Memory B cell (primary cell): ENCODE data around the gene BRAF.
"Not testable (repeated sequence)": the region's sequence is repeated elsewhere in the genome, so short reads cannot be mapped to it uniquely, and the experiment has no call there.

Experiments used
- ATAC-seq: fragments of 150-1000 bp; cut with Tn5 transposase; 2 replicates; pipeline ENCODE4 v1.10.0; 2021; ENCODE audit warnings: low read depth, mild to moderate bottlenecking, moderate library complexity
- DNase-seq, 2 donors: peaks; one replicate each; pipeline ENCODE4 v3.0.0; 2022; ENCODE audit warnings: low spot score in 2 of 2
- H3K27ac Mint-ChIP-seq: one replicate; pipeline ENCODE4 v1.8.0; 2022; ENCODE audit warnings: mild to moderate bottlenecking, moderate library complexity, mixed read lengths
- H3K27me3 Mint-ChIP-seq: one replicate; pipeline ENCODE4 v1.8.0; 2022; ENCODE audit warnings: mixed read lengths
- H3K36me3 Mint-ChIP-seq: one replicate; pipeline ENCODE4 v1.8.0; 2022; ENCODE audit warnings: mild to moderate bottlenecking, mixed read lengths
- H3K4me1 Mint-ChIP-seq: one replicate; pipeline ENCODE4 v1.8.0; 2022; ENCODE audit warnings: mixed read lengths
- H3K4me3 Mint-ChIP-seq: one replicate; pipeline ENCODE4 v1.8.0; 2022; ENCODE audit warnings: mild to moderate bottlenecking, moderate library complexity, mixed read lengths
- H3K9me3 Mint-ChIP-seq: one replicate; pipeline ENCODE4 v1.8.0; 2022; ENCODE audit warnings: mixed read lengths

The BRAF gene

DNA sequence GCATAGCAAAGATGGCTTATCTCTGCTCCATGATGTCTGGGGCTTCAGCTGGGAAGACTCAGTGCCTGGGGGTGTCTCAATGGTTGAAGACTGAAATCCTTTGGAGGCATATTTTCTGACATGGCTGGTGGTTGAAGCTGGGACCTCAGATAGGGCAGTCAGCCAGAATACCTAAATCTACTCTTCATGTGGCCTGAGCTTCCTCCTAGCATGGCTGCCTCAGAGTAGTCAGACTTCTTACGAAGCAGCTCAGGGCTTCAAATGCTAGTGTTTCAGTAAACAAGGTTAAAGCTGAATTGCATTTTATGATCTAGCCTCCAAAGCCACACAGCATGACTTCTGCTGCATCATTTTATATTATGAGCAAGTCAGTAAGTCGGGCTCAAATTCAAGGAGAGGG is 2.6 kb upstream of the BRAF start:
- no peak overlapping the region for H3K27ac Mint-ChIP-seq
- DNase-seq = no peak

DNA sequence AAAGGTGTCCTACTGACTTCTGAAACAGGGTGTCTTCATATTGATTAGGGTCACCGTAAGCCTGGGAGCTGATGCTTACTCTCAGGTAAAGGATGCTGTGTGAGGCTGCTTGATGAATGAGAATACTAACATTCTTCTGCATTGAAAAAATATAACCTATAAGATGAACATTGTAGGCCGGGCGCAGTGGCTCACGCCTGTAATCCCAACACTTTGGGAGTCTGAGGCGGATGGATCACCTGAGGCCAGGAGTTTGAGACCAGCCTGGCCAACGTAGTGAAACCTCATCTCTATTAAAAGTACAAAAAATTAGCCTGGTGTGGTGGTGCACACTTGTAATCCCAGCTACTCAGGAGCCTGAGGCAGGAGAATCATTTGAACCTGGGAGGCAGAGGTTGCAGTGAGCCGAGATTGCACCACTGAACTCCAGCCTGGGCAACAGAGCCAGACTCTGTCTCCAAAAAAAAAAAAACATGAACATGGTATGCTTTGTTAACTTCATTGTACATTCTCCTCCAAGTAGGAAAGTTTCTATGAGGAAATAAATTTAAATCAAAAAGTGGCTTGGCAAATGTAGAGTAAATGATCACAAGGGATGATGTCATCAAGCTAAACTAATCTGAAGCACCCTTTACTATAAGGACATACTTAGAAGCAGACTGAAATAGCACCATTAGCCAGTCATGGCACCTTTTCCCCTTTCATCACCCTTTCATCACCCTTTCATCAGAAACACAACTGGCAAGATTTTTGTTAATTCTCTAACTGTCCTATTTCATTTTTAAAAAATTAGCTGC is 1.5 kb upstream of the BRAF start:
- Mint-ChIP-seq H3K4me1 (peaks cover 2% of the 10 kb centered on the region), H3K27ac (no peak overlapping the region), H3K36me3 (peaks cover 2% of the 10 kb centered on the region), H3K4me3 (no peak overlapping the region), H3K9me3 (no peaks in the 10 kb centered on the region), H3K27me3 (no peaks in the 10 kb centered on the region)
- no peak for ATAC-seq
- DNase-seq = no peak

More for the DNA sequence above, 2.6 kb upstream of the BRAF start:
- H3K36me3 Mint-ChIP-seq = peaks cover 2% of the 10 kb centered on the region
- no peaks in the 10 kb centered on the region for H3K9me3 Mint-ChIP-seq
- H3K27me3 Mint-ChIP-seq = no peaks in the 10 kb centered on the region
- no peak overlapping the region for H3K4me3 Mint-ChIP-seq
- ATAC-seq = no peak
- peaks cover 2% of the 10 kb centered on the region for H3K4me1 Mint-ChIP-seq

DNA sequence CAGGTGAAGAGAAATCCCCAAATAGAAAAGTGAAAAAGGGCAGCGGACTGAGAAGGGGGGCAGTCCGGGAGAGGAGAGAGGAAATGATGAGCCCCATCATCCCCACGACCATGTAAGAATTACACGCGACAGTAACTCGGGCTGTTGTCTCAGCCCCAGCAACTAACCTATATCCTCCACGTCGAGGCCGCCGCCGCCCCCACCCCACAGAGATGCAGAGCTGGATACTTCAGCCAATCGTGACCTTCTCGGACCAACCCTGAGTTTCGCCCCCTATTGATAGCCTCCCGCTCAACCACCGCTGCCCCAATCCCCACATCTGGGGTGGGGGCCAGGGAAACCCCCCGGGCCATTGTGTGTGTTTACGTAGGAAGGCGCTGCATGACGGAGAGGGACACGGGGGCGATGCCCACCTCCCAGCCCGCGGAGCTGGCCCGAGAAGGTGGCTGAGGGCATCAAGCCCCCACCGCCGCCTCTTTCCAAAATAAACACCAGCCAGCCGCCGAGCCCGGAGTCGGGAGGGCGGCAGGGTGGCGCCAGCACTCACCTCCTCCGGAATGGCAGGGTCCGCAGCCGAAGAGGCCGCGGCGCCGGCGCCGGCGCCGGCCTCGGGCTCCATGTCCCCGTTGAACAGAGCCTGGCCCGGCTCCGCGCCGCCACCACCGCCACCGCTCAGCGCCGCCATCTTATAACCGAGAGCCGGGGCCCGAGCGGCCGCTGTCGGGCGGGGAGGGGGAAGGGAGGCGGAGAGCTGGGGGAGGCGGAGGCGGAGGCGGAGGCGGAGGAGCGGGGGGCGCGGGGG is 509 bp downstream of the BRAF start:
- H3K9me3 Mint-ChIP-seq = no peaks in the 10 kb centered on the region
- DNase-seq = peak; percentile 86 to 94
- no peaks in the 10 kb centered on the region for H3K27me3 Mint-ChIP-seq
- H3K4me1 Mint-ChIP-seq = peaks cover 13% of the 10 kb centered on the region
- H3K36me3 Mint-ChIP-seq = peaks cover 2% of the 10 kb centered on the region
- no peak overlapping the region for H3K4me3 Mint-ChIP-seq
- H3K27ac Mint-ChIP-seq = no peak overlapping the region
- peak; percentile 76 for ATAC-seq

DNA sequence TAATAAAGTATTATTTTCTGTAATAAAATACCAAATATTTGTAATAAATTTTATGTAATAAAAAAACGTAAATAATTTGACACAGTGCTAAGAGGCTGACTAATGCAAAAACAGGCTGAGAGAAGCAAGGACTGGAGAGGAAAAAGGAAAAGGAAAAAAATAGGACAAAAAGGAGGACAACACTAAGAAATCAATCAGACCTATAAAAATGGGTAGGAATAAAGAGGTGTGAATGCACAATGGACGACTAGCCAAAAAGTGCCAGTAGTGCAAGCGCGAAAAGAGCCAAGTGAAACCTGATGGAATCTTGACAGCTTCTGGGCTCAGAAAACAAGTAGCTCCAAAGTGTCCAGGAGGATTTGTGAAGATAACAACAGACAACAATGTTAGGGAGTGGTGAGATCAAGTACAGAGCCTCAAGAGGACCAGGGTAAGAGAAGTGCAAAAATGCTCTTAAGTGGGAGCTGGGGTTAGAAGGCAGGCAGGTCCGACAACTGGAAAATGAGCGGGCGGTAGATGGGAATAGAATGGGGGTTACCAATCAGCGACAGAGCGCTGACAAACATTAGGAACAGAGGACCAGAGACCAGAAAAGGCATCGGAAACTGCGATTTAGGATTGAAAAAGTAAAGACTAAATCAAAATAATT is 1.2 kb downstream of the BRAF start:
- Mint-ChIP-seq H3K4me1 (peaks cover 14% of the 10 kb centered on the region), H3K9me3 (no peaks in the 10 kb centered on the region), H3K36me3 (peaks cover 2% of the 10 kb centered on the region), H3K27ac (no peak overlapping the region), H3K27me3 (no peaks in the 10 kb centered on the region), H3K4me3 (no peak overlapping the region)
- no peak for ATAC-seq
- peak in 1 of 2 donors; percentile 22 for DNase-seq

DNA sequence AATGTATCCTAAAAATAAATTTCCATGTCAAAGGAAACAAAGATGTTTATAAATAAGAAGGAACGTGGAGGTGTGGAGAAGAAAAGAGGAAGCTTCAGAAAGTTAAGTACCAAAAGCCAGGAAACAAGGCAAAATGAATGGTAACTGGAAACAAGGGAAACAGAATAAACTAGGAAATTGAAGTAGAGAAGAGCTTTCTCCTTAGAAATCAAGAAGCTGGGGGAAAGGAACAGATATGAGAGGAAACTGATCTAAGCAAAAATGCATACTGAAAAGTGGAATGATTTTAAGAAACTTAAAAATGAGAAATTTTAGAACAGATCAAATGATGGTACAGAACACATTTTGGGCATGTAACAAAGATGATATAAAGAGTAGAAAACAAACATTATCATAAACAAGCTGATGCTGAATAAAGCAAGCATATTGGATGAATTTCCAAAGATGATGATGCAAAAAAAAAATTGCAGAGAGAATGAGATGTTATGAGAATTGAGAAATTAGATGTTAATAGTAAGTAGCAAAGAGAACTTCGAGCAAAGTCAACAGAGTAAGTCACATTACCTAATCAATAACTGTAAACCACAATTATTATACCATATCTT is 1.9 kb downstream of the BRAF start:
- DNase-seq (no peak), ATAC-seq (no peak)
- no peak overlapping the region for H3K27ac Mint-ChIP-seq
- no peaks in the 10 kb centered on the region for H3K27me3 Mint-ChIP-seq
- H3K4me3 Mint-ChIP-seq = no peak overlapping the region
- H3K4me1 Mint-ChIP-seq = peaks cover 15% of the 10 kb centered on the region
- H3K36me3 Mint-ChIP-seq = peaks cover 2% of the 10 kb centered on the region
- no peaks in the 10 kb centered on the region for H3K9me3 Mint-ChIP-seq

DNA sequence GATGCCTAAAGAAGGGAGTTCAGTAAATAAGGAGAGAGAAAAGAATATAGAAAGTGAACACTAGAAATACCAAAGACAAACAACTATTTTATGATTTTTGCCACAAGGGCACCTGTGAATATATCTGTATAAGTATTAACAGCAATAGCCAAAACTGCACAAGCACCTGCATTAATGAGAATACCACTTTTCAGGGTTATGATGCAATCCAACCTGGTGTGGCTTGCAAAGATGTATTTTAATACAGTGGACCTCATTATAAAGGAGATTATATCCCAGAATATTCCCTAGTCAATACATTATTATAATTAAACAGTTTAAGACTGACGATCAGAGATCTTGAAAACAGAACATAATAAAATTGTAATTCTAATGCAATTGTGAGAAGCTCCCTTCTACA is 4.0 kb downstream of the BRAF start:
- Mint-ChIP-seq H3K4me3 (no peak overlapping the region), H3K27ac (peak overlapping the region; percentile 60), H3K4me1 (peaks cover 22% of the 10 kb centered on the region), H3K27me3 (no peaks in the 10 kb centered on the region), H3K36me3 (no peaks in the 10 kb centered on the region), H3K9me3 (no peaks in the 10 kb centered on the region)
- no peak for DNase-seq
- ATAC-seq = no peak

DNA sequence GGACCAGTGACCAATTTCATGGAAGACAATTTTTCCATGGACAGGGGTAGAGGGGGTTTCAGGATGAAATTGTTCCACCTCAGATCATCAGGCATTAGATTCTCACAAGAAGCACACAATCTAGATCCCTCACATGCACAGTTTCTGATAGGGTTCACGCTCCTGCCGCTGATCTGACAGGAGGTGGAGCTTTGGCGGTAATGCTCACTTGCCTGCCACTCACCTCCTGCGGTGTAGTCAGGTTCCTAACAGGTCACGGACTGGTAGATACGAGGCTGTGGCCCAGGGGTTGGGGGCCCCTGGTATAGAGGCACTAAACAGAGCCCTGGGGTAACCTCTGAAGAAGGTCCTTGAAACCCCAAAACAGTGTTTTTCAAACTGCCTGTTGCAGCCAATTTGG is 6.5 kb downstream of the BRAF start:
- Mint-ChIP-seq H3K27me3 (no peaks in the 10 kb centered on the region), H3K27ac (no peak overlapping the region), H3K4me3 (no peak overlapping the region), H3K9me3 (no peaks in the 10 kb centered on the region), H3K4me1 (peaks cover 24% of the 10 kb centered on the region), H3K36me3 (peaks cover 3% of the 10 kb centered on the region)
- ATAC-seq (no peak), DNase-seq (no peak)

DNA sequence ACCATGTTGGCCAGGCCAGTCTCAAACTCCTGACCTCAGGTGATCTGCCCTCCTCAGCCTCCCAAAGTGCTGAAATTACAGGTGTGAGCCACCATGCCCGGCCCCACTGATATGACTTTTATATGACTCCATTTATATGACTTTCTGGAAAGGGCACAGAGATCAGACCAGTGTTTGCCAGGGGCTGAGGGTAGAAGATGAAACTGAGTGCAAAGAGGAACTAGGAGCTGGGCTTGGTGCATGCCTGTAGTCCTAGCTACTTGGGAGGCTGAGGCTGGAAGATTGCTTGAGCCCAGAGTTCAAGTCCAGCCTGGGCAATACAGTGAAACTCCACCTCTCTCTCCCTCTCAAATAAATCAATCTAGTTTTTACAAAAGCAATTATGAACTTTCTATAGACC is 7.5 kb downstream of the BRAF start:
- peak; percentile 50 for ATAC-seq
- Mint-ChIP-seq H3K9me3 (no peaks in the 10 kb centered on the region), H3K4me3 (no peak overlapping the region), H3K27ac (peak overlapping the region; percentile 51), H3K4me1 (peaks cover 31% of the 10 kb centered on the region), H3K36me3 (peaks cover 3% of the 10 kb centered on the region), H3K27me3 (no peaks in the 10 kb centered on the region)
- no peak for DNase-seq

DNA sequence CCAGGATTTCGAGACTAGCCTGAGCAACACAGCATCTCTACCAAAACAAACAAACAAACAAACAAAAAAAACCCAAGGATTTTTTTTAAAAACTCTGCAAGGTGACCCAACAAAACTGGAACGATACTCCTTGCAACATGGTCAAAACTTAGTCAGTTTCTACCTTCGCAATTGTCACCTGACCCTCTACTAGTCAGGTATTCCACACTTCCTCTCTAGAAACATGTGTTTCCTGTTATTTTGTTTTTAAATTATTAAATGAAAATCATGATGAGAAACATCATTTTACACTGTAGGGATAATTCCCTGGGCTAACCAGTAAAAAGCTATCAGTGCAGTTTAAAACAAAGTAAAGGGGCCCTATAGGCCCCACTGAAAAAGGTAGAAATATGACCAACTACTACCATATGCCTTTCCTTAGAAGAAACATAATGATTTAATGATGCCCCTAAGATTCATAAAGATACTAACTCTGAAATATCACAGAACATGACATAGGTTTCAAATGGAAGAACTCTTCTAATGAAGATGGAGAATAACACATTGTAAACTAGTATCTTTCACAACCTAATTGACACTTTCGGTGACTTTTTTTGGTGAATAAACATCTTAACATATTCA is 8.7 kb downstream of the BRAF start:
- H3K4me3 Mint-ChIP-seq = no peak overlapping the region
- DNase-seq = no peak
- H3K36me3 Mint-ChIP-seq = peaks cover 3% of the 10 kb centered on the region
- no peaks in the 10 kb centered on the region for H3K27me3 Mint-ChIP-seq
- ATAC-seq = peak; percentile 65
- H3K27ac Mint-ChIP-seq = peak overlapping the region; percentile 64
- H3K4me1 Mint-ChIP-seq = peaks cover 37% of the 10 kb centered on the region
- no peaks in the 10 kb centered on the region for H3K9me3 Mint-ChIP-seq

DNA sequence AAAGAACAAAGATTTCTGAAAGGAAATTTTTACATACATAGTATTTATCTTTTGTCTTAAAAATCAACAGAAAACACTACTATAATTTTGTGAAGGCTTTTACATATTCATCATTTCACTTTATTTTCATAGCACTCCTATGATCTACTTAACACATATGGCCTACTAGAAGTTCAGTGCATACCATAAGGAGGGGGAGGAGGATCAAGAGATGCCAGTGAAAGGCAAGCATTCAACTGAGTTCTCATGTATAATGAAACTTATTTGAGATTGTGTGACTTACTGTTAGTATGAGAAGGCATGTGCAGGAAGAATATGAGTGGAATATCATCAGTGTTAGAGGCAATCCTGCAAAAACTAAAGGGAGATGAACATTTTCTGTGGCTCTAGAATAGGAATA is 10.6 kb downstream of the BRAF start:
- DNase-seq (no peak), ATAC-seq (no peak)
- Mint-ChIP-seq H3K27me3 (no peaks in the 10 kb centered on the region), H3K27ac (peak overlapping the region; percentile 82), H3K4me3 (no peak overlapping the region), H3K9me3 (no peaks in the 10 kb centered on the region), H3K4me1 (peaks cover 31% of the 10 kb centered on the region), H3K36me3 (peaks cover 6% of the 10 kb centered on the region)

DNA sequence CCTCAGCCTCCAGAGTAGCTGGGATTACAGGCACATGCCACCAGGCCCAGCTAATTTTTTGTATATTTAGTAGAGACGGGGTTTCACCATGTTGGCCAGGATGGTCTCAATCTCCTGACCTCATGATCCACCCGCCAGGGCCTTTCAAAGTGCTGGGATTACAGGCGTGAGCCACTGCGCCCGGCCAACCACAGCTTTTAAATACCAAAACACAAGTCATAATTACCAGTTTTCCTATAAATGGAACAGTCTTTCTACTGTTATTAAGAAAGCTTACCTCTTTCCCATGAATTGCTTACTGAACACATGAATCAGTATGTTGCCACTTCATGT is 11.2 kb downstream of the BRAF start:
- not testable (repeated sequence) for H3K27ac Mint-ChIP-seq, ATAC-seq, H3K27me3 Mint-ChIP-seq, H3K36me3 Mint-ChIP-seq, H3K4me3 Mint-ChIP-seq, DNase-seq, H3K9me3 Mint-ChIP-seq
- H3K4me1 Mint-ChIP-seq = peaks cover 32% of the 10 kb centered on the region

DNA sequence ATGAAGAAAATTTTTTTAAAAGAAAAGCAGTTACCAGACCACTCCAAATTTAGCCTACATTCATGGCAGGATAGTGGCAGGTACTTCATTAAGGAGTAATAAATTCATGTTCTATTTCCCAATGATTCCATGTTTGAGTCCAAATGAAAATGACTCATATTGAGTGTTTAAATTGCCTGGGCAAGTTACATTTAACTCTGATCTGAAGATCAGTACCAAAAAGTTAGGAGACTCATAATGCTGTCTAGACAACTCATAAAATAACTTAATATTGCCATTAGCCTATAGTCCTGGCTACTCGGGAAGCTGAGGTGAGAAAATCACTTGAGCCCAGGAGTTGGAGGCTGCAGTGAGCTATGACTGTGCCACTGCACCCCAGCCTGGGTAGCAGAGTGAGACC is 13.0 kb downstream of the BRAF start:
- DNase-seq = no peak
- Mint-ChIP-seq H3K27ac (no peak overlapping the region), H3K9me3 (no peaks in the 10 kb centered on the region), H3K36me3 (peaks cover 8% of the 10 kb centered on the region), H3K4me3 (no peak overlapping the region), H3K27me3 (no peaks in the 10 kb centered on the region), H3K4me1 (peaks cover 27% of the 10 kb centered on the region)
- ATAC-seq = no peak

DNA sequence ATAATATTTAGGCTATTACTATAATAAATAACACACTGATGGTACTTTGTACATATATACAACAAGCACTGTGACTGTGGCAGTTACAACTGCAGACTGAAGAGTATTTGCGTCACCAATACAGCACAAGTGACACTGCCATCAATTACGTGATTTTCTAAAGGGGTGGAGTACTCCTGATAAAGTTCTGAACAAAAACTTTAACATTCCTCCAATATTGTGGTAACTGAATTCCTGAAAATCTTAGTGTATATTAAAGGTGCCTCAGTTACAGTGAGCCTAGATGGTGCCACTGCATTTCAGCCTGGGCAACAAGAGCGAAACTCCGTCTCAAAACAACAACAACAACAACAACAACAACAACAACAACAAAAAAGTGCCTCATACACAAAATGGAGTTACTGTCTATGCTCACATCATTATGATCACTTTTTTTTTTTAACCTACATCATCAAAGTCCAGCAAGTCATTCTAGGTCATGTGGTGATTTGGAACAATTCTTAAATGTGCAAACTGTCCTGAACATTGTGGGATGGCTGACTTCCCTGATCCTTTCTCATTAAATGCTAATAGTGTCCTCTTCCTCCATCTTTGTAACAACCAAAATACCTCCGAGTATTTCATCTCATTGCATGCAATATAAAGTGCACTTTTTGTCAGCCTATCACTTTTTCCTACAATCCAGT is 15.1 kb downstream of the BRAF start:
- Mint-ChIP-seq H3K4me1 (peaks cover 30% of the 10 kb centered on the region), H3K36me3 (peaks cover 10% of the 10 kb centered on the region), H3K4me3 (no peak overlapping the region), H3K27ac (no peak overlapping the region), H3K9me3 (no peaks in the 10 kb centered on the region), H3K27me3 (no peaks in the 10 kb centered on the region)
- ATAC-seq (no peak), DNase-seq (no peak)
